ENCODE measurements around the gene IGSF23.
"Not testable (repeated sequence)": the region's sequence is repeated elsewhere in the genome, so short reads cannot be mapped to it uniquely, and the experiment has no call there.

IGSF23 gene

GRCh38 chr19:44614313-44614712 is 950 bp downstream of the IGSF23 start:
- DNase-seq: no peak

GRCh38 chr19:44615863-44616247 is 2.5 kb downstream of the IGSF23 start:
- DNase-seq: no peak

- DNase-seq: no peak
These were observed 3.9 kb downstream of the IGSF23 start for GRCh38 chr19:44617110-44617880.

GRCh38 chr19:44618640-44619357 is 5.4 kb downstream of the IGSF23 start:
- DNase-seq: no peak

- DNase-seq: no peak
These were observed 7.3 kb downstream of the IGSF23 start for GRCh38 chr19:44620667-44621066.

- DNase-seq: no peak
These were observed 8.0 kb downstream of the IGSF23 start for GRCh38 chr19:44621367-44621766.

- DNase-seq: no peak
These were observed 9.7 kb downstream of the IGSF23 start for GRCh38 chr19:44623080-44623479.

- DNase-seq: no peak
These were observed 10.3 kb downstream of the IGSF23 start for GRCh38 chr19:44623626-44624025.

GRCh38 chr19:44624840-44625354 is 11.5 kb downstream of the IGSF23 start:
- no peak for DNase-seq

GRCh38 chr19:44625637-44626036 is 12.3 kb downstream of the IGSF23 start:
- DNase-seq: not testable (repeated sequence)

- no peak for DNase-seq
These were observed 12.8 kb downstream of the IGSF23 start for GRCh38 chr19:44626048-44626624.

- DNase-seq: no peak
These were observed 14.3 kb downstream of the IGSF23 start for GRCh38 chr19:44627631-44628030.

- no peak for DNase-seq
These were observed 15.4 kb downstream of the IGSF23 start for GRCh38 chr19:44628793-44629192.

GRCh38 chr19:44631611-44632010 is 18.2 kb downstream of the IGSF23 start:
- DNase-seq: not testable (repeated sequence)

- DNase-seq: not testable (repeated sequence)
These were observed 20.7 kb downstream of the IGSF23 start for GRCh38 chr19:44634058-44634457.

GRCh38 chr19:44634785-44635184 is 21.4 kb downstream of the IGSF23 start:
- no peak for DNase-seq

GRCh38 chr19:44635581-44636438 is 22.4 kb downstream of the IGSF23 start:
- no peak for DNase-seq

GRCh38 chr19:44636439-44637389 is 23.4 kb downstream of the IGSF23 start:
- DNase-seq: no peak

- DNase-seq: no peak
These were observed 24.0 kb downstream of the IGSF23 start for GRCh38 chr19:44637390-44637764.

- no peak for DNase-seq
These were observed 27.2 kb downstream of the IGSF23 start for GRCh38 chr19:44640518-44640917.

GRCh38 chr19:44641501-44642265 is 28.3 kb downstream of the IGSF23 start:
- no peak for DNase-seq

Measured in stimulated activated CD4-positive, alpha-beta T cell treated with anti-CD3 and anti-CD28 coated beads, Interleukin-2, amount 100 ng/mL, for 24 hours (primary cell).